Stimulated activated CD8-positive, alpha-beta memory T cell treated with anti-CD3 and anti-CD28 coated beads, Interleukin-7, amount 100 ng/mL, for 4 hours (primary cell): Measurements from ENCODE around the gene YWHAE.
"Not testable (repeated sequence)": the region's sequence is repeated elsewhere in the genome, so short reads cannot be mapped to it uniquely, and the experiment has no call there.

Experiments
- DNase-seq, 2 donors: peaks; one replicate each; pipeline ENCODE4 v3.0.0-alpha.2; 2020; ENCODE audit warnings: low read depth in 2 of 2

The YWHAE gene

DNA sequence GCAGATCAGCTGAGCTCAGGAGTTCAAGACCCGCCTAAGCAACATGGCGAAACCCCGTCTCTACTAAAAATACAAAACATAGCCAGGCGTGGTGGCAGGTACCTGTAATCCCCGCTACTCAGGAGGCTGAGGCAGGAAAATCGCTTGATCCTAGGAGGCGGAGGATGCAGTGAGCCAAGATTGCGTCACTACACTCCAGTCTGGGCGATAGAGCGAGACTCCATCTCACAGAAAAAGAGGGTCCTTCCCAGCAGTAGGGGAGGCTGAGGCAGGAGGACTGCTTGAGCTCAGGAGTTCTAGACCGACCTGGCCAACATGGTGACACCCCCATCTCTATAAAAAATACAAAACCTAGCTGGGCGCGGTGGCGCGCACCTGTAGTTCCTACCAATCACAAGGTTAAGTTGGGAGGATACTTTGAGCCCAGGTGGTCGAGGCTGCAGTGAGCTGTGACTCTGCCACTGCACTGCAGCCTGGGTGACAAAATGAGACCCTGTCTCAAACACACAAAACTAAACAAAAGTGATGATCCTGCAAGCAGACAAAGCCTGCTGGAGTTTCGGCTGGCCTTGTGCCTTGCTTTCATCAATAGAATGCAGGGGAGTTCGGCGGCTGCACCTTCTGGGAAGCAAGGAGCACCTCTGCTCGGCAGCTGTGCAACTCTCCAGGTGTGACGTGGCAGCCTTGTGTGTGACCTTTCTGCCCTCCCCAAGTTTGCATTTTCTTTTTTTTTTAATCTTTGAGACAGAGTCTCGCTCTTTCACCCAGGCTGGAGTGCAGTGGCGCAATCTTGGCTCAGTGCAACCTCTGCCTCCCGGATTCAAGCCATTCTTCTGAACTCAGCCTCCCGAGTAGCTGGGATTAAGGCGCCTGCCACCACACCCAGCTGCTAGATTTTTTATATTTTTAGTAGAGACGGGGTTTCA lies 12.4 kb upstream of the YWHAE start:
- DNase-seq: no peak

DNA sequence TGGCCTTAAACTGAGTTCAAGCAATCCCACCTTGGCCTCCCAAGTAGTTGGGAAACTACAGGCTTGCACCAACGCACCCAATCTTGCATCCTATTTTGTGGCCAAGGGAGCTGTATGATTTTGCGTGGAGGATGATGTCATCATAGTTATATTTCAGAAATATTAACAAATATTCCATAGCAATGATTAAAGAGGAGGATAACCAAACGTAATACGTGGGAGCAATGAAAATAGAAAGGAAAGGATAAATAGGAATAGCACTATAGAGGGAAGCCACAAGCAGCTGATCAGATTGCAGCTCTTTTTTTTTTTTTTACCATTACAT lies 2.2 kb upstream of the YWHAE start:
- DNase-seq: no peak

DNA sequence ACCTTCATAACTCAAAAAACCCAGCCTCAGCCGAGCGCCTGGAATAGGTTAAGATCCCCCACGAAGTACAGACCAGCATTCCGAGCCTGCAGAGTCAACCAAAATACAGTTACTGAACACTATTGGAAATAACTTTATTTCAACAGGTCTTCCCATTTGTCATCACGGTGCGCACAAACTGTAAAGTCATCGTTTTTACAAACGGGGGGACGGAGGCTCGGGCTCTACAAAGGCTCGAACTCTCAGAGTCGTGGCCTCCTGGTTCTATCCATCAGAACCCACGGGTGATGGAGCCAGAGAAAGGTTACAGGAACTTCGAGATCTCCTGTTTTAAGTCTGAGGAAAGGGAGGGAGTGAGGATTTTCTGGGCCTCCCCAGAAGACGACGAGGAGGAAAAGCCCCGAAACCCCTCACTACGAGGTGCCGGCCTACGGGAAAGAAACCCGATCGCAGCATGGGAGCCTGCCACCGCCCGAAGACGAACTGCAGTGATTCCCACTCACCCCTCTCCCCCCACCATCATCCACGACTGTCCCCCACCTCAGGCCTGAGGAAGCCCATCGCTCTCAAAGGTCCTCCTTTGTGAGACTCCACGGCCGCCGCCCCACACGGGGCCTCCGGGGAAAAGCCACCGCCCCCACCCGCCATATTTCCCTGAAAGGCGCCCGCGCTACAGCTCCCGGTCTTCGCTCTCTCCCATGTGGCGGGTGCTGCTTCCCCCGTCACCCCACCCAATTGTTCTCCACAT lies 917 bp downstream of the YWHAE start:
- peak in 1 of 2 donors; percentile 49 for DNase-seq

DNA sequence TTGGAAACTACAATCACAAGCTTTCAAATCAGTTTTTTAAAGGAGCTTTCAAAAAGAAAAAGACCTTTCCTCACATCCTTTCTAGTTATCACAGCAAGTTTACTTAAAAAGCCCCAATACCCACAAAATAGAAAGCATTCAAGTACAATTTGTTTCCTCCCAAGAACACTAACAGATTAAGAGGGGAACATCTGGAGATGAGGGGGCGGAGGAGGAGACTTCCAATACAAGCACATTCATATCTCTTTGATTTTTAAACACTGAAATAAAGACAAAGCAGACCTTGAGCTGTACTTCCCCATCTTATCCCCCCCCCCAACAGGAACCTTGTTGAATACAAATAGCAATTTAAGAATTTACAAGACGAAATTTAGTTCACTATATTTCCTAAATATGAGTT lies 2.0 kb downstream of the YWHAE start:
- no peak for DNase-seq

DNA sequence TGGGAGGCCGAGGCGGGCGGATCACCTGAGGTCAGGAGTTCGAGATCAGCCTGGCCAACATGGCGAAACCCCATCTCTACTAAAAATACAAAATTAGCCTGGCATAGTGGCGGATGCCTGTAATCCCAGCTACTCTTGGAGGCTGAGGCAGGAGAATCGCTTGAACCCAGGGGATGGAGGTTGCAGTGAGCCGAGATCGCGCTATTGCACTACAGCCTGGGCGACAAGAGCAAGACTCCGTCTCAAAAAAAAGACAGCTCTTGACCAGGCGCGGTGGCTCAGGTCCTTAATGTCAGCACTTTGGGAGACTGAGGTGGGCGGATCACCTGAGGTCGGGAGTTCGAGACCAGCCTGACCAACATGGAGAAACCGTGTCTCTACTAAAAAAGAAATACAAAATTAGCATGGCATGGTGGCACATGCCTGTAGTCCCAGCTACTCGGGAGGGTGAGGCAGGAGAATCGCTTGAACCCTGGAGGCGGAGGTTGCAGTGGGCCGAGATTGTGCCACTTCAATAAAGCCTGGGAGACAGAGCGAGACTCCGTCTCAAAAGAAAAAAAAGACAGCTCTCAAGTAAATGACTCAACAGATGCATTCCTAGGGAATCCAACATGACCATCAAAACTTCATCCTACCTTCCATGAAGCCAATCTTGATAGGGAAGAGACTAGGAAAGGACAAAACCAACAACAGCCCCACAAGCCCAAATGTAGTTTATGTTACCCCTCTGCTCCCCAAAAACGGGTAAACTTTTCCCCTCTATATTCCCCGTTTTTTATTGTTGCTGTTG lies 4.0 kb downstream of the YWHAE start:
- not testable (repeated sequence) for DNase-seq

DNA sequence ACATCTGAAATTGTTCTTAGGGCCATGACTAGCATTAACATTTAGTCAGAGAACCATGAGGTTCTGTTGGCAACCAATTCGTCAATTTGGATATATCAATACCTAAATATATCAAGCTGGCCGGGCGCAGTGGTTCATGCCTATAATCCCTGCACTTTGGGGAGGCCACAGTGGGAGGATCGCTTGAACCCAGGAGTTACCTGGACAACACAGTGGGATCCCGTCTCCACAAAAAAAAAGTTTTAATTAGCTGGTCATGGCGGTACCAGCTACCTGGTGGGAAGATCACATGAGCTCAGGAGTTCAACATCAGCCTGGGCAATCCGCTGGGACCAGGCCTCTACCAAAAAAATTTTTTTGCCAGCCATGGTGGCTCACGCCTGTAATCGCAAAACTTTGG lies 8.4 kb downstream of the YWHAE start:
- no peak for DNase-seq

DNA sequence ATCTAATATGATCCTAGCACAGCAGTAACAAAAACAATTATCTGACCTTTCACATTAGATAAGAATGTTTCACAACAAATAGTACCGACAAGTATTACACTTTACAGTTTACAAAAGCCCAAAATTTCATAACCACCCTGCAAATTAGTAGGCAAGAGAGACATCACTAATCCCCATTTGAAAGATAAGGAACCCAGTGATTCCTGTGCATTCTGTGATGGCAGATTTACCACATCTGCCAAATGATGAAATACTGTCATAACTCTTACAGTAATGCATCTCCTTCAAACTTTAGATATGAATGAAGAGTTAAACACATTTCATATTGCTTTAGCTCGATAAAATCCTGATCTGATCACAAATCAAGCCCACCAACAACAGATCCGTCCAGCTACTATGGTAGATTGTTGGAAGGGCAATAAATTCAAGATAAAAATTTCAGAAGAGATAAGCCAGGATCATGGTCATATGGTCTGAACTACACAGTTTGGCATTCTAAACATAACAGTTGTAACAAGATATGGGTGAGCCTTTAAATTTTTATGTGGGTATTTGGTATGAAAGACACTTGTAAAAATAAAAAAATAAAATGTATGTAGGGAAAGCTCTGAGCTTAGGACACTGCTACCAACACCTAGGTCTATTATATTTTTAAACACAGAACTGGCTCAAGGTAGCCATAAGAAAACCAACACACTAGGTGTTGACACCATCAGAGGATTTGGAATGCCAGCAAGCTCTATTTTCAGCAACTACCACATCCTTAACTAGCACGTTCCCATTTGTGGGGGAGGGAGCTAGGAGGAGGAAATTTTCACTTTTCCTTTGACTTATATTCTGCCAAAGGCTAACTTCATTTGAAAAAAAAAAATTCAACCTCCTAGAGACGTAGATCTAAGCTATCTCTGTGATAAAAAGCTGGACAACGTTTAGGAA lies 9.3 kb downstream of the YWHAE start:
- DNase-seq: no peak

DNA sequence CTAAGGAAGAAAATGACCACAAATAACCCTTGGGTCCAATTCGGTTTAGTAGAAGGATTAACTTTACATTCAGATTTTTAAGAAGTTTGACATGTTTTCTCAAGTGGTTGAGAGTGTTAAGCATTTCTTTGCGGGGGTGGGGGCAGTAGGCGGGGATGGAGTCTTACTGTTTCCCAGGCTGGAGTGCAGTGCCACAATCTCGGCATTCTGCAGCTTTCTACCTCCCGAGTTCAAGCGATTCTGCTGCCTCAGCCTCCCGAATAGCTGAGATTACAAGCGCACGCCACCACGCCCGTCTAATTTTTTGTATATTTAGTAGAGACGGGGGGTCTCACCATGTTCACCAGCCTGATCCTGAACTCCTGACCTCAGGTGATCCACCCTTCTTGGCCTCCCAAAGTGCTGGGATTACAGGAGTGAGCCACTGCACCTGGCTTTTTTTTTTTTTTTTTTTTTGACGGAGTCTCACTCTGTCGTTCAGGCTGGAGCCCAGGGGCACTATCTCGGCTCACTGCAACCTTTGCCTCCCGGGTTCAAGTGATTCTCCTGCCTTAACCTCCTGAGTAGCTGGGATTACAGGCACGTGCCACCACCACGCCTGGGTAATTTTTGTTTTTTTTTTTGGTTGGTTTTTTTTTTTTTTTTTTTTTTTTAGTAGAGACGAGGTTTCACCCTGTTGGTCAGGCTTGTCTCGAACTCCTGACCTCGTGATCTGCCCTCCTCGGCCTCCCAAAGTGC lies 12.4 kb downstream of the YWHAE start:
- not testable (repeated sequence) for DNase-seq

DNA sequence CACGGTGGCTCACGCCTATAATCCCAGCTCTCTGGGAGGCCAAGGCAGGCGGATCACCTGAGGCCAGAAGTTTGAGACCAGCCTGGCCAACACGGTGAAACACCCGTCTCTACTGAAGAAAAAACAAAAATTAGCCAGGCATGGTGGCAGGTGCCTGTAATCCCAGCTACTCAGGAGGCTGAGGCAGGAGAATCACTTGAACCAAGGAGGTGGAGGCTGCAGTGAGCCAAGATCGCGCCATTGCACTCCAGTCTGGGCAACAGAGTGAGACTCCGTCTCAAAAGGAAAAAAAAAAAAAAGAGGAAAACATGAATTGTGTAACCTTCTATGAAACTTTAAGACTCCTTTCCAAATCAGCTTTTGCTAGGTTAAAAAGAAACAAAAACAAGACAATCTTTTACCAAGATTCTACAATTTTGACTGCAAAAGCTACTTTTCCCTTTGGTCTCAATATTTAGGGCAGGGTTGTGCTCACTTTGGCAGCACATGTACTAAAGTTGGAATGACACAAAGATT lies 13.3 kb downstream of the YWHAE start:
- not testable (repeated sequence) for DNase-seq

DNA sequence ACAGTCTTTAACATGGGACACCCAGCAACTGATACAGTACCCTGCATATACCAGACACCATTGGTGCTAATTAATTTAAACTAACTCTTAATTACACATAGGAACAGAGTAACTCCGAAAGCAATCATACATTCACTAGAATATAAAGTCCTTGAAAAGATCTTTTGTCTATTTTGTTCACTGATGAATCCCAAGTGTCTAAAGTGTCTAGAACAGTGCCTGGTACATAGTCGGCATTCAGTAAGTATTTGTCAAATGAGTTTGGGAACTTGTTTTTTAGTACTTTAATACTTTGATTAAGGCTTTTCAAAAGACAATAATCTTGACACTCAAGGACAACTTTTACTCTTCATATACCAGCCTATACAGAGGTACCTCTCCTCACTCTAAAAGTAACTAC lies 13.8 kb downstream of the YWHAE start:
- no peak for DNase-seq

DNA sequence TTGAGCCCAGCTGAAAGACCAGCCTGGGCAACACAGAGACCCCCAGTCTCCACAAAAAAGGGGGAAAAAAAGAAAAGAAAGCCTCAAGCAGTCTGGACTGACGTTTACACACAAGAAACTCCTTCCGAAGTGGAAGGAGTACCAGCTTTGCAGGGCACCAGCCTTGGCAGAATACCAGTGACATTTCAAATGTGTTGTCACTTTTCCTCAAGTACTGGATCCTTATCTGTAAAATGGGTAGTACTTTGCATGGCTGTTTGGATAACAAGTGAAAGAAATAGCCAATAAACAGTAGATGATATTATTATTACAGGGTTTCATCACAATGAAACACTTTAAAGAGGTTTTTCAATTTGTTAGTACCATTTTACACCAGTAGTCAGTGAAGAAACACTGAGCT lies 14.2 kb downstream of the YWHAE start:
- DNase-seq: no peak

DNA sequence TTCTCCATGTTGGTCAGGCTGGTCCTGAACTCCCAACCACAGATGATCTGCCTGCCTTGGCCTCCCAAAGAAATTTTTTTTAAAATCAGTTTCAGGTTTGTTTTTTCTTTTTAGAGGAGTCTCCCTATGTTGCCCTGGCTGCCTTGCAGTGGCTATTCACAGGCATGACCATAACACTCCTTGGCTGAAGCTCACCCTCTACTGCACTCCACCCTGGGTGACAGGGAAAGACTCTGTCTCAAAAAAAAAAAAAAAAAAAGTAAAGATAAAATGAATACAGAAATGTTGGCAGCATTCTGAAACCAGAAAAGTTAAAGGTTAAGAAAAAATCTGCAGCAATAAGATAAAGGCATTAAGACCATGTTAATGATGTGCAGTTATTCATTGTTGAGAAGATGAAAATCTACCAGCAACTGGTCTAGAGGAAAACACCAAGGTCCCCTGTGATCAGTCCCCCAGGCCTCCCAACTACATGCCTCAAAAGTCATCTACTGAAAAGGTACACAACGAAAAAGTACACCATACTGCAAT lies 15.1 kb downstream of the YWHAE start:
- no peak for DNase-seq

DNA sequence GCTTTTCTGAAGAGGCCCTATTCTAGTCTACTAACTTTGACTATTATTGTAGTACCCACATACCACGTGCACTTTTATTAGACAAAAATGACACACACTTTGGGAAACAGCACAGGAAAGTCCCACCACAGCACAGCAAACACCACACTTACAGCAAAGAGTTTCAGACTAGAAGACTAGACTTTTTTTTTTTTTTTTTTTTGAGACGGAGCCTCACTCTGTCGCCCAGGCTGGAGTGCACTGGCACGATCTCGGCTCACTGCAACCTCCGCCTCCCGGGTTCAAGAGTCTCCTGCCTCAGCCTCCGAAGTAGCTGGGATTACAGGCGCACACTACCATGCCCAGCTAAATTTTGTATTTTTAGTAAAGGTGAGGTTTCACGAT lies 20.1 kb downstream of the YWHAE start:
- no peak for DNase-seq

DNA sequence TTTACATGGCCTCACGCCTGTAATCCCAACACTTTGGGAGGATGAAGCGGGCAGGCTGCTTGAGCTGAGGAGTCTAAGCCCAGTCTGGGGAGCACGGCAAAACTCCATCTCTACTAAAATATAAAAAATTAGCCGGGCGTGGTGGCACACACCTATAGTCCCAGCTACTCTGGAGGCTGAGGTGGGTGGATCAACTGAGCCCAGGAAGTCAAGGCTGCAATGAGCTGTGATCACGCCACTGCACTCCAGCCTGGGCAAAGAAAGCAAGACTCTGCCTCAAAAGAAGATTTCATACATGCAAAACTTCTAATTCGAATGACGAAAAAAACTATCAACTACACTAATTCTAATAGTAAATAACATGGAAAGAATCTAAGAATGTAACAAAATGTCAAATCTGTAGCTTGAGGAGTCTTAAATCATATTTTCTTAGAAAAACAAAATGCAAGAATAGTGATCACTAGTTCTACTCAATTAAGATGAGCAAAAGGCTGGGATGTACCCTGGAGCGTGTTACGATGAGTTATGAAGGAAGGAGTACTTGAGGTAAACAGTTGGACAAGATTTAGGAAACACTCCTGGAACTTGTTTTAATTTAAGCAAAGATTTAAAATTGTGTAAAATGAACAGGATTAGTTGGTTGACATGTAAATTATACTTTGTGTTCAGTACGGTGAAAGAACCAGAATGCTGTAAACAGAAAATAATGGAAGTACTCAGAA lies 20.7 kb downstream of the YWHAE start:
- DNase-seq: no peak

DNA sequence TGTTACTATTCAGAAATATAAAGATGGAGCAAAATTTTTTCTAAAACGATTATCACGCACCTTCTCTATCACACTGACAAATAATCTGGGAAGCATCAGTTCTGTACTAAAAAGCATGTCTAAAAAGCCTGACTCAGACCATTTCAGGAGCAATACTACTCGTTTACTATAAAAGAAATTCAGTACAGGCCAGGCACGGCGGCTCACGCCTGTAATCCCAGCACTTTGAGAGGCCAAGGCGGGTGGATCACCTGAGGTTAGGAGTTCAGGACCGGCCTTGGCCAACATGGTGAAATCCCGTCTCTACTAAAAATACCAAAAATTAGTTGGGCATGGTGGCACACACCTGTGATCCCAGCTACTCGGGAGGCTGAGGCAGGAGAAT lies 21.6 kb downstream of the YWHAE start:
- DNase-seq: not testable (repeated sequence)

DNA sequence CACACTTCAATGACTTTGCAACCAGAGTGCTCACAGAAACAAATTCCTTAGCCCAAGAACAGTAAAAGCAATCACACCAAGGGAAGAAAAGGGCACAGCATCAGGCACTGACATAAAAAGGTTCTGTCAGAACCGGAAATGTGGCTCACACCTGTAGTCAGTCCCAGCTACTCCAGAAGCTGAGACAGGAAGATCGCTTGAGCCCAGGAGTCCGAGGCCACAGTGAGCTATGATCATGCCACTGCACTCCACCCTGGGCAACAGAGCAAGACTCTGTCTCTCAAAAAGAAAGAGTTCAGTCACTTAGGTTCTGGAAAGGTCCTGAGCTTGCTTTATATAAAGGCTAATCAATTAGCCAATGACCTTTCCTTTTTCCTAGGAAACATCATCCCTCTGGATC lies 22.7 kb downstream of the YWHAE start:
- DNase-seq: no peak

DNA sequence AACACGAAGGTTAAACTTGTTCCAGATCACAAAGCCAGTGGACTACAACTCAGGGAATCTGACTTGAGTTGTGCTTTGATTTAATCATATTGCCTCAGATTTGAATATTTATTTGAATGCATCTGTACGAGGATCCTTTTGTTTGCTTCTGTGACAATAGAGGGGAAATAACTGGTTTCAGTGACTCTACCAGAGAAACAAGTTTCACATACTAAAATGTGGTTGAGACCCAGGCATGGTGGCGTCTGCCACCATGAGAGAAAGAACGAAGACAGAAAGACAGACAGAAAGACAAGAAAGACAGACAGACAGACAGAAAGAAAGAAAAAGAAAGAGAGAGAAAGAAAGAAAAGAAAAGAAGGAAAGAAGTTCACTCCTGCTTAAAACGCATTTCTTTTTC lies 24.0 kb downstream of the YWHAE start:
- no peak for DNase-seq

DNA sequence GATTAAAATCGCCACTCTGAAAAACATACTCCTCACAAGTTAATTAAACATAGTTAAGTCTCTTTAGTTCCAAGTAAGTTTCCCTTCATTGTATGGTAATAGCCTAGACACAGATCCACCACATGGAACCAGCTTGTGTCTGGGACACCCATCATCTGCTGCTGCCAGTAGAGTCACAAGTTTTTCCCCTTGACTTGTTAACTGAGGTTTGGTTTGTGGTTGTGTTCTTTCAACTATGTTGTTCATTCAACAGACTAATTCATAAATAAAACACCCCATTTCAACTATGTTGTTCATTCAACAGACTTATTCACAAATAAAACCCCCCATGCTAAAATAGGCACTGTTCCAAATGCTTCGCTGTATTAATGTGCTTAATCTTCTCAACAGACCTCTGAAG lies 24.4 kb downstream of the YWHAE start:
- no peak for DNase-seq

DNA sequence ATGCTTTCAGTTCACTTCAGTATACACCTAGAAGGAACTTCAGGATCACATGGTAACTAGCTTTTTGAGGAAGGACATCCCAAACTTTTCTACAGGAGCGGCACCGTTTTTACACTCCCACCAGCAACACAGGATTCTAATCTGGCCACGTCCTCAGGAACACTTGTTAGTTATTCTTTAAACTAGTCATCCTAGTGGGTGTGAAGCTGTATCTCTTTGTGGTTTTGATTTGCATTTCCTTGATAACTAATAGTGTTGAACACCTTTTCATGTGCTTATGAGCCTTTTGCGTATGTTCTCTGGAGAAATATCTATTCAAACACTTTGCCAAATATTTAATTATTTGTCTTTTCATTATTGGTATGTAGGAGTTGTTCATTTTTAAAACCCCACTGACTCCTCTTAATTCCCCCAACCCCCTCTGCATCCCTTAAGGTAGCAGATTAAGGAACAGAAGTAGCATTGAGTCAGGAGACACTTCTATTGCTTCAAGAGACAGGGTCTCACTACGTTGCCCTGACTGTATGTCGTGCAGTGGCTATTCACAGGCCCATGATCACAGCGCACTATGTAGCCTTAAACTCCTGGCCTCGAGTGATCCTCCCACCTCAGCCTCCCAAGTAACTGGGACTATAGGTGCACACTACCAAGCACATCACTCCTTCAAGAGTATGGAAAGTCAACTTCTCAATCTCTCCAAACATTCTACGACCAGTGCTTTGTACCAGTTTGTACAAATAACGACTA lies 25.4 kb downstream of the YWHAE start:
- DNase-seq: no peak
